Endothelial cell of umbilical vein (primary cell): Measurements from ENCODE around the gene CTAGE6. TPM values are rescaled to one million over a fixed set of nuclear protein-coding genes. Genes with fewer than 3 reads are reported as not detected.
"Not testable (repeated sequence)": the region's sequence is repeated elsewhere in the genome, so short reads cannot be mapped to it uniquely, and the experiment has no call there.

Experiments used
- BruUV-seq: library from RNA; stranded (reverse); fragments of 400-500 nt; replicated peaks from 2 replicates; lab custom pipeline; 2021; lab: Mats Ljungman, UMichigan
- CTCF ChIA-PET: fragments of 300-600, 350-600 bp; sonication (Branson Sonifier 250); formaldehyde crosslinking; loops from one replicate; lab custom pipeline; 2021; ENCODE audit warnings: antibody characterized with exemption, inconsistent platforms; lab: Charles Lee
- POLR2A ChIA-PET: fragments of 300-600, 350-600 bp; sonication (Branson Sonifier 250); formaldehyde crosslinking; loops from one replicate; lab custom pipeline; 2021; ENCODE audit warnings: antibody characterized with exemption, inconsistent platforms; lab: Charles Lee
- DNase-seq: peaks from one replicate; pipeline ENCODE4 v3.0.0-alpha.2; 2011; ENCODE audit warnings: low read depth, low spot score
- FAIRE-seq: peaks from 2 replicates; lab custom pipeline; 2011; peaks lifted over from hg19 to GRCh38; lab: Jason Lieb, UNC
- H2AFZ ChIP-seq: 2 replicates; pipeline ENCODE4 v1.6.0; 2012; ENCODE audit warnings: low read depth, low read length, control low read depth, inconsistent platforms
- H3K27ac ChIP-seq: 2 replicates; pipeline ENCODE4 v1.5.1; 2011; ENCODE audit warnings: low read depth, mild to moderate bottlenecking, control low read depth, low read length, moderate library complexity; ENCODE audit not compliant: insufficient read depth
- H3K27me3 ChIP-seq, 2 experiments: 2 replicates each; pipeline versions ENCODE4 v1.6.0 to v1.6.1; 2011; ENCODE audit warnings: low read length in 2 of 2, mixed read lengths in 1 of 2; ENCODE audit not compliant: control insufficient read depth in 2 of 2, insufficient read depth in 2 of 2
- H3K36me3 ChIP-seq, 2 experiments: 2 replicates in 1 of 2; 3 replicates in 1 of 2; pipeline ENCODE4 v1.5.1; 2011; ENCODE audit warnings: low read length in 2 of 2, mild to moderate bottlenecking in 1 of 2, moderate library complexity in 1 of 2; ENCODE audit not compliant: control insufficient read depth in 2 of 2, insufficient read depth in 2 of 2; ENCODE audit errors: extremely low read depth in 1 of 2
- H3K4me1 ChIP-seq: 3 replicates; pipeline ENCODE4 v1.5.1; 2011; ENCODE audit warnings: mild to moderate bottlenecking, low read length; ENCODE audit not compliant: control insufficient read depth, insufficient read depth; ENCODE audit errors: extremely low read depth
- H3K4me2 ChIP-seq: 2 replicates; pipeline ENCODE4 v1.6.1; 2011; ENCODE audit warnings: low read length, control low read depth, mixed read lengths; ENCODE audit not compliant: insufficient read depth
- H3K4me3 ChIP-seq, 3 experiments: fragments of 200-600 bp in 1 of 3; sonication (generic), shearing (Covaris generic) in 1 of 3; replicated peaks in 1 of 3; 2 replicates each; pipeline ENCODE4 v1.5.1; 2011 to 2016; ENCODE audit warnings: control low read depth in 3 of 3, low read length in 3 of 3, mild to moderate bottlenecking in 2 of 3, inconsistent platforms in 1 of 3, low read depth in 1 of 3, moderate library complexity in 1 of 3; ENCODE audit not compliant: insufficient read depth in 1 of 3
- H3K79me2 ChIP-seq: 2 replicates; pipeline ENCODE4 v1.6.0; 2012; ENCODE audit warnings: low read length, inconsistent platforms; ENCODE audit not compliant: control insufficient read depth, insufficient read depth
- H3K9ac ChIP-seq: replicated peaks from 2 replicates; pipeline ENCODE3; 2011; ENCODE audit warnings: low read length, control low read depth; ENCODE audit not compliant: insufficient read depth; ENCODE audit errors: extremely low read depth
- H3K9me1 ChIP-seq: replicated peaks from 3 replicates; pipeline ENCODE4 v1.6.0; 2011; ENCODE audit warnings: mild to moderate bottlenecking, low read length; ENCODE audit not compliant: control insufficient read depth, insufficient read depth; ENCODE audit errors: extremely low read depth
- H3K9me3 ChIP-seq: replicated peaks from 2 replicates; pipeline ENCODE4 v1.5.1; 2012; ENCODE audit warnings: low read length, inconsistent platforms; ENCODE audit not compliant: control insufficient read depth, insufficient read depth
- H4K20me1 ChIP-seq: replicated peaks from 2 replicates; pipeline ENCODE3; 2011; ENCODE audit warnings: mild to moderate bottlenecking, low read length; ENCODE audit not compliant: control insufficient read depth, insufficient read depth; ENCODE audit errors: extremely low read depth
- dilution Hi-C: fragments of 300-500 bp; cut with MboI; formaldehyde crosslinking; loops from one replicate; pipeline ENCODE4 v1.15.0; 2019; ENCODE audit warnings: low sequenced_read_pairs; ENCODE audit not compliant: extremely low pct_ligation_motif_present
- intact Hi-C: fragments of 100-400 bp; cut with micrococcal nuclease; formaldehyde crosslinking; loops from one replicate; pipeline ENCODE4 v1.10.0; 2022
- polyA plus RNA-seq, 4 experiments: library from polyadenylated mRNA; depleted of rRNA in 3 of 4; stranded (reverse) in 3 of 4; unstranded in 1 of 4; fragments of >200 nt; gene quantifications; 2 replicates each; pipeline versions ENCODE4 v1.2.1 to v1.2.3, GENCODE V29; 2011 to 2012; ENCODE audit warnings: missing spikeins in 1 of 4
- total RNA-seq: library from RNA; stranded (reverse); gene quantifications from 2 replicates; pipeline ENCODE4 v1.2.3, GENCODE V29; 2021

Gene CTAGE6
- total and polyA plus RNA-seq, 2 donors (not counting 3 experiments of a cell fraction or from before 2014, with no cell fraction given), result 0.40 TPM; not detected in 1

DNA sequence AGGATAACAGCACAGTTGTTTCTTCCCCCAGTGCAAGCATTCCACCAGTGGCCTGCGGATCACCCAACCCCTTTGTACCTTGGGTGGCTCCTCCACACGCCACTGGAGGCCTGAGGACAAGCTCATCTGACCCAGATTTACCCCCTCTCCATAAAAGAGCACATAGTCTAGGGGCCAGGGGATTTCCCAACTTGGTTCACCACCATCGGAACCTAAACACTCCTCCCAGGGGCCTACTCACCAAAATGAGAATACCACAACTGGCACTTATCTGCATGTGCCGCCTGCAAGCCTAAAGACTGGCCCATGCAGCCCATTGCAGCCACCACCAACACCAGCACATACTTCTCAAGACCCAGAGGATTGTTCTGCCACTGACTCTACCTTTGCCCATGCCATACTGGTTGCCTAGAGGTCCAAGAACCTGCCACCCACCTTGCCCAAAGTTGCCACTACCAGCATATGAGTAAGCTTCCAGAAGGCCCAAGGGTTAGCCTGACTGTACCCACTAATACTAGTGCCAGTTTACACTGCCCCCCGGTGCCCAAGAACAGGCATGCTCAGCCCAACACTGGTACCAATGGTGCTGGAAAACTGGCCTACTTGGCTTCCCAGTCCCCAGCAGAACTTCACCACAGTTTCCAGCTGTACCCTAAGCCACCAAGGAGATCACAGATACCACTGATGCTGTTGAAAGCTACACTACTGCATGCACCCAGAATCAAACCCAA, 15.4 kb upstream of the CTAGE6 start:
- intact Hi-C loops, dilution Hi-C loops: not testable (repeated sequence)

GRCh38 chr7:143767531-143767930, 10.0 kb upstream of the CTAGE6 start:
- CTCF ChIA-PET, H3K4me3 ChIP-seq, H2AFZ ChIP-seq, H3K9me3 ChIP-seq, POLR2A ChIA-PET, DNase-seq, H3K27ac ChIP-seq, dilution Hi-C loops, FAIRE-seq, H3K4me2 ChIP-seq, H3K36me3 ChIP-seq, H3K4me1 ChIP-seq, H4K20me1 ChIP-seq, intact Hi-C loops, BruUV-seq, H3K9ac ChIP-seq, H3K79me2 ChIP-seq, H3K27me3 ChIP-seq, H3K9me1 ChIP-seq: not testable (repeated sequence)

More for the DNA sequence above, 15.4 kb upstream of the CTAGE6 start:
- H3K9me3 ChIP-seq, FAIRE-seq, H3K79me2 ChIP-seq, H3K36me3 ChIP-seq, H3K4me2 ChIP-seq, H4K20me1 ChIP-seq, POLR2A ChIA-PET, DNase-seq, H3K27ac ChIP-seq, H3K4me1 ChIP-seq, BruUV-seq, H3K9me1 ChIP-seq, H3K9ac ChIP-seq, H3K4me3 ChIP-seq, H2AFZ ChIP-seq, CTCF ChIA-PET, H3K27me3 ChIP-seq: not testable (repeated sequence)

DNA sequence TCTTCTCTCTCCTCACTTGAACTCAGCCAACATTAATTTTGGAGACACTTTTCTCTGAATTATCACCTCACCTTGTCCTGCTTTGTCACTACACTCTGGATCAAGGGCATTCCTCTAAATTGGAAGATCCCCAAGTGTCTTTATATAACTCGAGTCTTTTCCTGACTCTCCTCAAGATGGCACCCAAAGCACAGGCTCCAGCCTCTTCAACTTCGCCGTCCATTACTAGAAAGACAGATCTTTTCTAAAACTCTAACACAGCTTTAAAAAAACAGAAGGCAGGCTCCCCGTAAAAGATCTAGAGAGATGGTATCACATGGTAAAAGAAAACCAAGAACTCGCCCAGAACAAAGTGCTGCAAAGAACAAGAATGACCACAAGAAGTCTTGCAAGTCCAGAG, 8.2 kb upstream of the CTAGE6 start:
- H4K20me1 ChIP-seq, dilution Hi-C loops, H3K79me2 ChIP-seq, H3K9ac ChIP-seq, H3K9me1 ChIP-seq, H3K9me3 ChIP-seq, H3K27me3 ChIP-seq, CTCF ChIA-PET, BruUV-seq, H3K36me3 ChIP-seq, H3K4me3 ChIP-seq, DNase-seq, intact Hi-C loops, H3K27ac ChIP-seq, H2AFZ ChIP-seq, H3K4me2 ChIP-seq, POLR2A ChIA-PET, H3K4me1 ChIP-seq: not testable (repeated sequence)
- peak; percentile 80 for FAIRE-seq

- BruUV-seq, H3K36me3 ChIP-seq, intact Hi-C loops, FAIRE-seq, DNase-seq, H3K9me1 ChIP-seq, POLR2A ChIA-PET, H2AFZ ChIP-seq, H3K4me3 ChIP-seq, H3K79me2 ChIP-seq, H3K9ac ChIP-seq, dilution Hi-C loops, CTCF ChIA-PET, H3K4me1 ChIP-seq, H3K9me3 ChIP-seq, H3K27ac ChIP-seq, H3K4me2 ChIP-seq, H4K20me1 ChIP-seq, H3K27me3 ChIP-seq: not testable (repeated sequence)
Observed at GRCh38 chr7:143763065-143763464, 5.6 kb upstream of the CTAGE6 start.
